GM12865 (cell line): Measurements from ENCODE around the gene SEMA5B.

Source experiments
- DNase-seq: peaks from one replicate; pipeline ENCODE4 v3.0.0; 2010; ENCODE audit warnings: low read depth
- H3K4me3 ChIP-seq: 2 replicates; pipeline ENCODE4 v1.5.1; 2011; ENCODE audit warnings: mild to moderate bottlenecking, low read depth, low read length, control low read depth
- CTCF ChIP-seq: IDR thresholded peaks from 2 replicates; pipeline ENCODE4 v1.5.1; 2011; ENCODE audit warnings: low read length, control low read depth, low read depth, inconsistent platforms; ENCODE audit not compliant: insufficient read depth; ENCODE audit errors: missing control alignments

The SEMA5B gene

GRCh38 chr3:122961146-122961545 lies 66.4 kb downstream of the SEMA5B start:
- no peak for TF ChIP-seq CTCF
- DNase-seq = no peak
- no peak overlapping the region for H3K4me3 ChIP-seq

- DNase-seq = no peak
- TF ChIP-seq CTCF = no peak
Observed at GRCh38 chr3:122960652-122961051, 66.9 kb downstream of the SEMA5B start.

GRCh38 chr3:122959339-122959738 lies 68.2 kb downstream of the SEMA5B start:
- no peak for TF ChIP-seq CTCF
- H3K4me3 ChIP-seq = no peak overlapping the region
- no peak for DNase-seq

More at GRCh38 chr3:122960652-122961051, 66.9 kb downstream of the SEMA5B start:
- no peak overlapping the region for H3K4me3 ChIP-seq

GRCh38 chr3:122957707-122958689 lies 69.6 kb downstream of the SEMA5B start:
- DNase-seq = no peak
- no peak for TF ChIP-seq CTCF

GRCh38 chr3:122956693-122957455 lies 70.7 kb downstream of the SEMA5B start:
- no peak for DNase-seq
- H3K4me3 ChIP-seq = no peak overlapping the region
- no peak for TF ChIP-seq CTCF

More at GRCh38 chr3:122957707-122958689, 69.6 kb downstream of the SEMA5B start:
- H3K4me3 ChIP-seq = no peak overlapping the region

- no peak overlapping the region for H3K4me3 ChIP-seq
- TF ChIP-seq CTCF = no peak
- DNase-seq = no peak
Observed at GRCh38 chr3:122955916-122956692, 71.5 kb downstream of the SEMA5B start.
